Right lobe of liver (tissue), 4 donors: ENCODE measurements around the gene RAD51AP1.

Source experiments
- CTCF ChIP-seq, 4 donors: fragments of 200-600 bp in 3 of 4; fragments of 450-650 bp in 1 of 4; IDR thresholded peaks; one replicate each; pipeline versions ENCODE4 v1.5.1 to v1.8.0; 2016 to 2022; ENCODE audit warnings: antibody characterized with exemption in 4 of 4, mild to moderate bottlenecking in 2 of 4
- POLR2A ChIP-seq: fragments of 450-650 bp; IDR thresholded peaks from one replicate; pipeline ENCODE4 v1.6.1; 2017; ENCODE audit warnings: antibody characterized with exemption, mild to moderate bottlenecking
- donor health status: DM: no; HTN: no; CAD: no.
- donor health status: DM: no; HTN: no; CAD: no.
- donor health status: DM: no; HTN: yes; CAD: no.

GRCh38 chr12:4505376-4505986 lies 33.2 kb upstream of the RAD51AP1 start:
- TF ChIP-seq POLR2A: no peak
- no peak for TF ChIP-seq CTCF (IDR thresholded peaks at IDR 0.05)
